VCaP (cell line): ENCODE results near the gene KLF9.
A peak's percentile ranks its signal among the peaks of the same experiment; 100 is the strongest.

Source experiments
- H3K27ac ChIP-seq: fragments of 450-650 bp; 2 replicates; pipeline ENCODE4 v1.5.1; 2017
- TF ChIP-seq, protein P1 (sequence below): fragments of 450-650 bp; conservative IDR thresholded peaks from 2 replicates; pipeline ENCODE4 v1.5.1; 2017; ENCODE audit warnings: mild to moderate bottlenecking, moderate library complexity

Gene KLF9

GRCh38 chr9:70352356-70352755 lies 62.1 kb downstream of the KLF9 start:
- TF ChIP-seq, protein P1, sequence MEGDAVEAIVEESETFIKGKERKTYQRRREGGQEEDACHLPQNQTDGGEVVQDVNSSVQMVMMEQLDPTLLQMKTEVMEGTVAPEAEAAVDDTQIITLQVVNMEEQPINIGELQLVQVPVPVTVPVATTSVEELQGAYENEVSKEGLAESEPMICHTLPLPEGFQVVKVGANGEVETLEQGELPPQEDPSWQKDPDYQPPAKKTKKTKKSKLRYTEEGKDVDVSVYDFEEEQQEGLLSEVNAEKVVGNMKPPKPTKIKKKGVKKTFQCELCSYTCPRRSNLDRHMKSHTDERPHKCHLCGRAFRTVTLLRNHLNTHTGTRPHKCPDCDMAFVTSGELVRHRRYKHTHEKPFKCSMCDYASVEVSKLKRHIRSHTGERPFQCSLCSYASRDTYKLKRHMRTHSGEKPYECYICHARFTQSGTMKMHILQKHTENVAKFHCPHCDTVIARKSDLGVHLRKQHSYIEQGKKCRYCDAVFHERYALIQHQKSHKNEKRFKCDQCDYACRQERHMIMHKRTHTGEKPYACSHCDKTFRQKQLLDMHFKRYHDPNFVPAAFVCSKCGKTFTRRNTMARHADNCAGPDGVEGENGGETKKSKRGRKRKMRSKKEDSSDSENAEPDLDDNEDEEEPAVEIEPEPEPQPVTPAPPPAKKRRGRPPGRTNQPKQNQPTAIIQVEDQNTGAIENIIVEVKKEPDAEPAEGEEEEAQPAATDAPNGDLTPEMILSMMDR = no peak
- H3K27ac ChIP-seq = no peak overlapping the region

DNA sequence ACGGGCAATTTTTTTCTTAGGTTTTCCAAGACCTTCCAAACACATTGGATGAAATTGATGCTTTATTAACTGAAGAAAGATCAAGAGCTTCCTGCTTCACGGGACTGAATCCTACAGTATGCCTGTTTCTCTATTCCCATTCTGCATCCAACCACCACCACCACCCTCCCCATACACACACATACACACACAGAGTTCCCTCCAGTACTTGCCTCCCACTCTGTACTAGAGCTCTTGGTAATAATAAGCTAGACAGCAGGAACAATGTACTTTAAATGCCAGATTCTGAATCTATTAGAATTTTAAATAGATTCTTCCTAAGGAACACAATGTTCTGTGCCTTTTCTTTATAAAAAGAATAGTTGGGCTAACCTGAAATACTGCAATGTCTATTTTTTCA lies 67.4 kb downstream of the KLF9 start:
- TF ChIP-seq, protein P1 = no peak
- H3K27ac ChIP-seq = no peak overlapping the region

GRCh38 chr9:70340572-70340971 lies 73.9 kb downstream of the KLF9 start:
- H3K27ac ChIP-seq = no peak overlapping the region
- TF ChIP-seq, protein P1 = peak; percentile 71
